ENCODE data around the gene HIPK2. TPM values are rescaled to one million over a fixed set of nuclear protein-coding genes. Genes with fewer than 3 reads are reported as not detected.

The HIPK2 gene
- total and polyA plus RNA-seq, 2 experiments from 2014 or later, result 7.3 to 16.9 TPM

DNA sequence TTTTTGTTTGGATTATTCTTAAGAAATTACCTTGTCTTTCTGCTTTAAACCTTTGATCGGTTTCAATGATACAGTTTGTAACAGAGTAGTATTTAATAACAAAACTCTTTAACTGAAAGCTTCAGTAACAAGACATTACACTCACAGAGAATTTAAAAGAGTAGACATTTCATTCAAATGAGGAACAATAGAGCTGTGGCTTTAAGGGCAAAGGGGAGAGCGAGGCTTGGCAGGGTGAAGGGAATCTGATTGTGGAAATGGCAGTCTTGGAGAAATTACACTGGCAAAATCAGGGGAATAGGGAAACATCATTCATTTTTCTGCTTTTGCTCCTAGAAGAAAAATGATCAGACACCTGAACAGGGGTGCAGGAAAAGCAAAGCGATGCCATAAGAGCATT, 5.1 kb upstream of the HIPK2 start (continued):
- TF ChIP-seq, protein P1, sequence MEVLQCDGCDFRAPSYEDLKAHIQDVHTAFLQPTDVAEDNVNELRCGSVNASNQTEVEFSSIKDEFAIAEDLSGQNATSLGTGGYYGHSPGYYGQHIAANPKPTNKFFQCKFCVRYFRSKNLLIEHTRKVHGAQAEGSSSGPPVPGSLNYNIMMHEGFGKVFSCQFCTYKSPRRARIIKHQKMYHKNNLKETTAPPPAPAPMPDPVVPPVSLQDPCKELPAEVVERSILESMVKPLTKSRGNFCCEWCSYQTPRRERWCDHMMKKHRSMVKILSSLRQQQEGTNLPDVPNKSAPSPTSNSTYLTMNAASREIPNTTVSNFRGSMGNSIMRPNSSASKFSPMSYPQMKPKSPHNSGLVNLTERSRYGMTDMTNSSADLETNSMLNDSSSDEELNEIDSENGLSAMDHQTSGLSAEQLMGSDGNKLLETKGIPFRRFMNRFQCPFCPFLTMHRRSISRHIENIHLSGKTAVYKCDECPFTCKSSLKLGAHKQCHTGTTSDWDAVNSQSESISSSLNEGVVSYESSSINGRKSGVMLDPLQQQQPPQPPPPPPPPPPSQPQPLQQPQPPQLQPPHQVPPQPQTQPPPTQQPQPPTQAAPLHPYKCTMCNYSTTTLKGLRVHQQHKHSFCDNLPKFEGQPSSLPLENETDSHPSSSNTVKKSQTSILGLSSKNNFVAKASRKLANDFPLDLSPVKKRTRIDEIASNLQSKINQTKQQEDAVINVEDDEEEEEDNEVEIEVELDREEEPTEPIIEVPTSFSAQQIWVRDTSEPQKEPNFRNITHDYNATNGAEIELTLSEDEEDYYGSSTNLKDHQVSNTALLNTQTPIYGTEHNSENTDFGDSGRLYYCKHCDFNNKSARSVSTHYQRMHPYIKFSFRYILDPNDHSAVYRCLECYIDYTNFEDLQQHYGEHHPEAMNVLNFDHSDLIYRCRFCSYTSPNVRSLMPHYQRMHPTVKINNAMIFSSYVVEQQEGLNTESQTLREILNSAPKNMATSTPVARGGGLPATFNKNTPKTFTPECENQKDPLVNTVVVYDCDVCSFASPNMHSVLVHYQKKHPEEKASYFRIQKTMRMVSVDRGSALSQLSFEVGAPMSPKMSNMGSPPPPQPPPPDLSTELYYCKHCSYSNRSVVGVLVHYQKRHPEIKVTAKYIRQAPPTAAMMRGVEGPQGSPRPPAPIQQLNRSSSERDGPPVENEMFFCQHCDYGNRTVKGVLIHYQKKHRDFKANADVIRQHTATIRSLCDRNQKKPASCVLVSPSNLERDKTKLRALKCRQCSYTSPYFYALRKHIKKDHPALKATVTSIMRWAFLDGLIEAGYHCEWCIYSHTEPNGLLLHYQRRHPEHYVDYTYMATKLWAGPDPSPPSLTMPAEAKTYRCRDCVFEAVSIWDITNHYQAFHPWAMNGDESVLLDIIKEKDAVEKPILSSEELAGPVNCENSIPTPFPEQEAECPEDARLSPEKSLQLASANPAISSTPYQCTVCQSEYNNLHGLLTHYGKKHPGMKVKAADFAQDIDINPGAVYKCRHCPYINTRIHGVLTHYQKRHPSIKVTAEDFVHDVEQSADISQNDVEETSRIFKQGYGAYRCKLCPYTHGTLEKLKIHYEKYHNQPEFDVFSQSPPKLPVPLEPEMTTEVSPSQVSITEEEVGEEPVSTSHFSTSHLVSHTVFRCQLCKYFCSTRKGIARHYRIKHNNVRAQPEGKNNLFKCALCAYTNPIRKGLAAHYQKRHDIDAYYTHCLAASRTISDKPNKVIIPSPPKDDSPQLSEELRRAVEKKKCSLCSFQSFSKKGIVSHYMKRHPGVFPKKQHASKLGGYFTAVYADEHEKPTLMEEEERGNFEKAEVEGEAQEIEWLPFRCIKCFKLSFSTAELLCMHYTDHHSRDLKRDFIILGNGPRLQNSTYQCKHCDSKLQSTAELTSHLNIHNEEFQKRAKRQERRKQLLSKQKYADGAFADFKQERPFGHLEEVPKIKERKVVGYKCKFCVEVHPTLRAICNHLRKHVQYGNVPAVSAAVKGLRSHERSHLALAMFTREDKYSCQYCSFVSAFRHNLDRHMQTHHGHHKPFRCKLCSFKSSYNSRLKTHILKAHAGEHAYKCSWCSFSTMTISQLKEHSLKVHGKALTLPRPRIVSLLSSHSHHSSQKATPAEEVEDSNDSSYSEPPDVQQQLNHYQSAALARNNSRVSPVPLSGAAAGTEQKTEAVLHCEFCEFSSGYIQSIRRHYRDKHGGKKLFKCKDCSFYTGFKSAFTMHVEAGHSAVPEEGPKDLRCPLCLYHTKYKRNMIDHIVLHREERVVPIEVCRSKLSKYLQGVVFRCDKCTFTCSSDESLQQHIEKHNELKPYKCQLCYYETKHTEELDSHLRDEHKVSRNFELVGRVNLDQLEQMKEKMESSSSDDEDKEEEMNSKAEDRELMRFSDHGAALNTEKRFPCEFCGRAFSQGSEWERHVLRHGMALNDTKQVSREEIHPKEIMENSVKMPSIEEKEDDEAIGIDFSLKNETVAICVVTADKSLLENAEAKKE (CRISPR knock-in tag; IDR thresholded peaks at IDR 0.05), result no peak

DNA sequence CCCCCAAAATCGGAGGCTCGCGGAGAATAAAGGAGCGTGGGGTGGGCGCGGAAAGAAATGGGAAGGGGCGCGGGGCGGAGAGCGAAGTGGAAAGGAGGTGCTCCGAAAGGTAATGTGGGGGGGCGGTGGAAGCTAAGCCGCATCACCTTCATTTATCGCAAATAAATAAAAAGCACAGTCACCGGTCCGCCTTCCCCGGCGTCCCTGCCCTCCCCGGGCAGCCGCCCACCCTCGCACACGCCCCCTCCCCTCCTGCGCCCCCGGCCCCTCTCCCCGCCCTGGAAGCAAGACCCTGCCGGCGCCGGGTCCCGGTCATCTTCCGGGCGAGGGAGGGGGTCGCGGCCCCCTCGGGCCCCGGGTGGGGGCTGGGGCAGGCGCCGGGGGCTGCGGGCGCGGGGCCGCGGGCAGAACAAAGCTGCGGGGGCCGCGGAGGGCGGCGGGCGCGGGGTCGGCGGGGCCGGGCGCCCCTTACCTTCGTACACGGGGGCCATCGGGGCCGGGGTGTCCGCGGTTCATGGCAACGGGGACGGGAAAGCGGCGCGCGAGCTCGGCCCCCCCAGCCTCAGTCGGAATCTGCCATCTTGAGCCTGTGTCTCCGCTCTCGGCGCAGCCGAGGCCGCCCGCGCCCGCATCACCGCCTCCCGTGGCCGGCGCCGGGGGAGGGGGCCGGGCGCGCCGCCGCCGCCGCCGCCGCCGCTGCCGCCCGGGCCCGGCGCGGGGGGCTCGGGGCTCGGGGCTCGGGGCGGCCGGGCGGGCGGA, 486 bp downstream of the HIPK2 start:
- peak overlapping the region; percentile 97 for H3K4me3 Mint-ChIP-seq
- H3K9me2 ChIP-seq (ENCODE audit: insufficient read depth), result no peaks in the 10 kb centered on the region
- DNase-seq (ENCODE audit: low spot score), result peak; percentile 47
- peak overlapping the region; percentile 90 for H3K27ac Mint-ChIP-seq
- peaks cover 42% of the 10 kb centered on the region for H3K27me3 ChIP-seq (ENCODE audit: insufficient read depth)
- H3K4me3 ChIP-seq, result peak overlapping the region; percentile 96
- H3K27me3 Mint-ChIP-seq (ENCODE audit: insufficient read depth, low read depth, poor library complexity), result peaks cover 29% of the 10 kb centered on the region
- H3K36me3 Mint-ChIP-seq (ENCODE audit: low read depth), result peaks cover 7% of the 10 kb centered on the region; the same call in 2 of the 3 replicates
- peaks cover 7% of the 10 kb centered on the region; the same call in 1 of the 2 replicates for H4K20me1 ChIP-seq (replicated peaks; ENCODE audit: insufficient read depth)
- no peaks in the 10 kb centered on the region; the same call in 2 of the 3 replicates for H3K9me3 Mint-ChIP-seq
- ATAC-seq, result peak; percentile 7; the same call in 2 of the 3 replicates
- H3K36me3 ChIP-seq (ENCODE audit: insufficient read depth), result no peaks in the 10 kb centered on the region
- H3K4me1 Mint-ChIP-seq, result peaks cover 24% of the 10 kb centered on the region
- no peak overlapping the region for H3K27ac ChIP-seq (ENCODE audit: low read depth)
- H2AFZ ChIP-seq, result peak overlapping the region; percentile 92
- 0 out of 2 replicates have a peak, but pooled peaks cover 6% of the 10 kb centered on the region for H3F3A ChIP-seq (replicated peaks; ENCODE audit: low read depth)
- H3K4me1 ChIP-seq (ENCODE audit: insufficient read depth), result peaks cover 14% of the 10 kb centered on the region
- peak overlapping the region; percentile 99 for H3K4me2 ChIP-seq
- H3K79me2 ChIP-seq (replicated peaks; ENCODE audit: insufficient read depth), result peaks cover 29% of the 10 kb centered on the region
- TF ChIP-seq, protein P2, sequence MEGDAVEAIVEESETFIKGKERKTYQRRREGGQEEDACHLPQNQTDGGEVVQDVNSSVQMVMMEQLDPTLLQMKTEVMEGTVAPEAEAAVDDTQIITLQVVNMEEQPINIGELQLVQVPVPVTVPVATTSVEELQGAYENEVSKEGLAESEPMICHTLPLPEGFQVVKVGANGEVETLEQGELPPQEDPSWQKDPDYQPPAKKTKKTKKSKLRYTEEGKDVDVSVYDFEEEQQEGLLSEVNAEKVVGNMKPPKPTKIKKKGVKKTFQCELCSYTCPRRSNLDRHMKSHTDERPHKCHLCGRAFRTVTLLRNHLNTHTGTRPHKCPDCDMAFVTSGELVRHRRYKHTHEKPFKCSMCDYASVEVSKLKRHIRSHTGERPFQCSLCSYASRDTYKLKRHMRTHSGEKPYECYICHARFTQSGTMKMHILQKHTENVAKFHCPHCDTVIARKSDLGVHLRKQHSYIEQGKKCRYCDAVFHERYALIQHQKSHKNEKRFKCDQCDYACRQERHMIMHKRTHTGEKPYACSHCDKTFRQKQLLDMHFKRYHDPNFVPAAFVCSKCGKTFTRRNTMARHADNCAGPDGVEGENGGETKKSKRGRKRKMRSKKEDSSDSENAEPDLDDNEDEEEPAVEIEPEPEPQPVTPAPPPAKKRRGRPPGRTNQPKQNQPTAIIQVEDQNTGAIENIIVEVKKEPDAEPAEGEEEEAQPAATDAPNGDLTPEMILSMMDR (conservative IDR thresholded peaks at IDR 0.05; ENCODE audit: low read depth in 2 of 2), result no peak

All from GM23338 (cell line).